MM.1S (cell line): ENCODE measurements around the gene CGN.
A peak's percentile ranks its signal among the peaks of the same experiment; 100 is the strongest.

Source experiments
- DNase-seq: peaks from one replicate; pipeline ENCODE4 v3.0.0-alpha.2; 2015
- H2AFZ ChIP-seq: fragments of 300-600 bp; sonication (generic); 2 replicates; pipeline ENCODE4 v1.6.0; 2016; ENCODE audit warnings: antibody characterized with exemption, low read length
- H3F3A ChIP-seq: fragments of 300-600 bp; sonication (generic); 2 replicates; pipeline ENCODE4 v1.6.1; 2016; ENCODE audit warnings: mild to moderate bottlenecking, antibody characterized with exemption, low read length, moderate library complexity, mixed read lengths; ENCODE audit not compliant: insufficient read depth
- H3K27ac ChIP-seq: fragments of 300-600 bp; sonication (generic); 2 replicates; pipeline ENCODE4 v1.5.1; 2016; ENCODE audit warnings: mild to moderate bottlenecking, low read length
- H3K27me3 ChIP-seq: fragments of 300-600 bp; sonication (generic); replicated peaks from 2 replicates; pipeline ENCODE4 v1.6.0; 2016; ENCODE audit warnings: low read length; ENCODE audit not compliant: insufficient read depth
- H3K36me3 ChIP-seq: fragments of 300-600 bp; sonication (generic); replicated peaks from 2 replicates; pipeline ENCODE4 v1.6.1; 2016; ENCODE audit warnings: mild to moderate bottlenecking, low read length, mixed read lengths; ENCODE audit not compliant: insufficient read depth
- H3K4me1 ChIP-seq: fragments of 300-600 bp; sonication (generic); 2 replicates; pipeline ENCODE4 v1.6.1; 2016; ENCODE audit warnings: low read length, mixed read lengths
- H3K4me2 ChIP-seq: fragments of 300-600 bp; sonication (generic); 2 replicates; pipeline ENCODE4 v1.6.0; 2016; ENCODE audit warnings: low read depth, low read length
- H3K4me3 ChIP-seq: fragments of 300-600 bp; sonication (generic); 2 replicates; pipeline ENCODE4 v1.5.1; 2016; ENCODE audit warnings: low read length, mixed read lengths
- H3K79me2 ChIP-seq: fragments of 300-600 bp; sonication (generic); 2 replicates; pipeline ENCODE4 v1.6.1; 2016; ENCODE audit warnings: mixed run types, low read length, mixed read lengths
- H3K9ac ChIP-seq: fragments of 300-600 bp; sonication (generic); 2 replicates; pipeline ENCODE4 v1.6.1; 2016; ENCODE audit warnings: low read length, mixed read lengths
- H3K9me2 ChIP-seq: fragments of 300-600 bp; sonication (generic); replicated peaks from 2 replicates; pipeline ENCODE4 v1.6.1; 2016; ENCODE audit warnings: mild to moderate bottlenecking, low read length, mixed read lengths; ENCODE audit not compliant: insufficient read depth
- H3K9me3 ChIP-seq: fragments of 300-600 bp; sonication (generic); replicated peaks from 2 replicates; pipeline ENCODE4 v1.6.1; 2016; ENCODE audit warnings: mild to moderate bottlenecking, low read length, mixed read lengths; ENCODE audit not compliant: insufficient read depth
- H4K20me1 ChIP-seq: fragments of 300-600 bp; sonication (generic); 2 replicates; pipeline ENCODE4 v1.6.1; 2016; ENCODE audit warnings: mild to moderate bottlenecking, low read length, moderate library complexity, mixed read lengths; ENCODE audit not compliant: insufficient read depth
- CTCF ChIP-seq: fragments of 300-600 bp; sonication (generic); IDR thresholded peaks from 2 replicates; pipeline ENCODE4 v1.5.1; 2016; ENCODE audit warnings: antibody characterized with exemption, low read length, mixed read lengths
- EZH2 ChIP-seq: fragments of 300-600 bp; sonication (generic); optimal IDR thresholded peaks from 2 replicates; pipeline ENCODE3; 2017; ENCODE audit warnings: low read depth, mild to moderate bottlenecking, antibody characterized with exemption, low read length, mixed read lengths
- EZH2phosphoT487 ChIP-seq: fragments of 300-600 bp; sonication (generic); IDR thresholded peaks from 2 replicates; pipeline ENCODE4 v1.6.1; 2018; ENCODE audit warnings: antibody characterized with exemption, low read length

Gene CGN

DNA sequence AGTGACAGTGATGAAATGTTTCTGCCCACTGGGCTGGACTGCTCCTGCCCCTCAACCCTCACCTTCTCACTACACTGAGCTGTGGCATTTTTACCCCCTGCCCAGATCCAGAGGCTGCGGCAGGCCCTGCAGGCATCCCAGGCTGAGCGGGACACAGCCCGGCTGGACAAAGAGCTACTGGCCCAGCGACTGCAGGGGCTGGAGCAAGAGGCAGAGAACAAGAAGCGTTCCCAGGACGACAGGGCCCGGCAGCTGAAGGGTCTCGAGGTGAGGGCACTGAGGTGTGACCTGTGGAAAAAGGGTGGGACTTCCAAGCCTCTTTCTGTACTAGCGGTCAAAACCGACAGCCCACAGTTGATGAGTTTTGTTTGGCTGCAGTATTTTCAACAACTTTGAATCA lies 22.7 kb downstream of the CGN start:
- H3F3A ChIP-seq, result no peaks in the 10 kb centered on the region
- H3K27ac ChIP-seq, result no peak overlapping the region
- no peaks in the 10 kb centered on the region for H3K36me3 ChIP-seq
- H3K4me1 ChIP-seq, result no peaks in the 10 kb centered on the region
- no peaks in the 10 kb centered on the region for H4K20me1 ChIP-seq
- H3K4me3 ChIP-seq, result no peak overlapping the region
- TF ChIP-seq EZH2 (no peak), EZH2phosphoT487 (no peak), CTCF (no peak)
- no peaks in the 10 kb centered on the region for H3K9me2 ChIP-seq
- no peaks in the 10 kb centered on the region for H3K9me3 ChIP-seq
- no peak overlapping the region for H3K9ac ChIP-seq
- H3K79me2 ChIP-seq, result no peaks in the 10 kb centered on the region
- no peak for DNase-seq
- no peak overlapping the region for H2AFZ ChIP-seq
- no peaks in the 10 kb centered on the region for H3K27me3 ChIP-seq
- H3K4me2 ChIP-seq, result no peak overlapping the region

DNA sequence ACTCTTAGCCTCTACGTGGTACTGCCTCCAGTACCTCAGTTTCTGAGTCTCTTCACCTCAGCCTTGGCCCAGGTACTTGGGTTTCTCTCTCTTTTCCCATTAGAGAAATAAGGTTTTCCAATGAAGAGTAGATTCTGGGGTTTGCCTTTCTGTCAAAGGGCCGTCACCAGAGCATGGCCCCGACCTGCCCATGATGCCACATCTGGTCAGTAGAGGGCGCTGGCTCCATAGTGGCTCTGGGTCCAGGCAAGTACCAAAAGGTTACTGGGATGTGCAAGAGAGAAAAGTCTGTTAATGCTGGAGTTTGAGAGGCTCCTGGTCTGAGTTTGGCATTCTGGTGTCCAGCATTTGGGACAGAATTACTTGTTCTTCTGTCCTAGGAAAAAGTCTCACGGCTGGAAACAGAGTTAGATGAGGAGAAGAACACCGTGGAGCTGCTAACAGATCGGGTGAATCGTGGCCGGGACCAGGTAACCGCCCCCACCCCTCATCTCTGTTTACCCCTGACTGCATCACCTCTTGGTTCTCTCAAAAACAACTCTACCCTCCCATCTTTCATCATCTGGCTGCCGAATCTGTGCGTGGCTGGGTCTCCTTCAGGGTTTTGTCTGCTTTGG lies 23.6 kb downstream of the CGN start:
- H3K27ac ChIP-seq, result no peak overlapping the region
- H3K27me3 ChIP-seq, result no peaks in the 10 kb centered on the region
- no peak overlapping the region for H3K4me2 ChIP-seq
- H3K4me1 ChIP-seq, result peaks cover 8% of the 10 kb centered on the region
- H4K20me1 ChIP-seq, result no peaks in the 10 kb centered on the region
- H3K9me3 ChIP-seq, result no peaks in the 10 kb centered on the region
- peak; percentile 99 for TF ChIP-seq CTCF
- TF ChIP-seq EZH2phosphoT487, result no peak
- TF ChIP-seq EZH2, result no peak
- no peaks in the 10 kb centered on the region for H3K79me2 ChIP-seq
- H2AFZ ChIP-seq, result no peak overlapping the region
- no peak overlapping the region for H3K9ac ChIP-seq
- H3K9me2 ChIP-seq, result no peaks in the 10 kb centered on the region
- DNase-seq, result peak; percentile 82
- no peak overlapping the region for H3K4me3 ChIP-seq
- H3K36me3 ChIP-seq, result no peaks in the 10 kb centered on the region
- H3F3A ChIP-seq, result peaks cover 7% of the 10 kb centered on the region

DNA sequence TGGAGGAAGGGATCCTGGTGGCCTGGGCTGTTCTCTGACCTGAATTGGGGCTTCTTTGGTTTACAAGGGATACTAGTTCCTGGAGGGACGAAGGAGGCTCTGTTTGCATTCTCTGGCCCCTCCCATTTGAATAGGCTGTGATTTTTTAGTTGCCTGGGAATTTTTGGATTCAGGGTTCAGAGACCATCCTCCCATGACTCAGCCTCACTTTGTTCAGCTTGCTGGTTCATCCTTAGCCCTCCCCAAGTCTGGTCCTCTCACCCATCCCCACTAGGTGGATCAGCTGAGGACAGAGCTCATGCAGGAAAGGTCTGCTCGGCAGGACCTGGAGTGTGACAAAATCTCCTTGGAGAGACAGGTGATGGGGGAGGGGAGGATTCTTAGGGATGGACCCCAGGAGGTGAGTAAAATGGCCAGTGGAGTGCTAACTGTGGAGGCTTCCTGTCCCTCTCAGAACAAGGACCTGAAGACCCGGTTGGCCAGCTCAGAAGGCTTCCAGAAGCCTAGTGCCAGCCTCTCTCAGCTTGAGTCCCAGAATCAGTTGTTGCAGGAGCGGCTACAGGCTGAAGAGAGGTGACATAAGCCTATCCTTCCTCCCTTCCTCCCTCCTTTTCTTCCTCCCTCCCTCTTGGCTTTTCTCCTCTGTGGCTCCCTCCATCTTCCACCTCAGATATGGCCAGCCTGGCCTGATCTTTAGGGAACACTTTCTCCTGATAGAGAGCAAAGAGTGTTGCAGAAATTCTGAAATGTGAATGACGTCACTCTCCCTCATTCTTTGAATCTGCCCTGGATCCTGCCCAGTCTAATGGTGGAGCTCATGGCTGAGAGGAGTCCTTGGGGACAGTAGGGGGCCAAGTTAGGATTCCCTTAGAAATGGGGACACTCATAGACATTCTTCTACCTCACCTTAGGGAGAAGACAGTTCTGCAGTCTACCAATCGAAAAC lies 24.4 kb downstream of the CGN start:
- no peak overlapping the region for H3K9ac ChIP-seq
- no peaks in the 10 kb centered on the region for H4K20me1 ChIP-seq
- H3K36me3 ChIP-seq, result no peaks in the 10 kb centered on the region
- no peaks in the 10 kb centered on the region for H3K9me3 ChIP-seq
- peaks cover 9% of the 10 kb centered on the region for H3K4me1 ChIP-seq
- H3K79me2 ChIP-seq, result peaks cover 2% of the 10 kb centered on the region
- TF ChIP-seq CTCF (no peak), EZH2 (no peak), EZH2phosphoT487 (no peak)
- no peak overlapping the region for H2AFZ ChIP-seq
- no peaks in the 10 kb centered on the region for H3K9me2 ChIP-seq
- no peaks in the 10 kb centered on the region for H3K27me3 ChIP-seq
- no peak overlapping the region for H3K4me2 ChIP-seq
- H3K4me3 ChIP-seq, result no peak overlapping the region
- H3F3A ChIP-seq, result peaks cover 15% of the 10 kb centered on the region
- H3K27ac ChIP-seq, result no peak overlapping the region
- DNase-seq, result no peak
